SK-N-SH (cell line): Measurements from ENCODE around the gene OPA1. TPM values are rescaled to one million over a fixed set of nuclear protein-coding genes. Genes with fewer than 3 reads are reported as not detected.

ENCODE experiments used
- CTCF ChIA-PET: fragments of 300-600, 350-600 bp; formaldehyde crosslinking; extraction: SDS; loops from one replicate; lab custom pipeline; 2021; lab: Yijun Ruan, JAX
- POLR2A ChIA-PET: fragments of 350-600 bp; sonication (Branson Sonifier 250); formaldehyde crosslinking; extraction: SDS; loops from one replicate; lab custom pipeline; 2020; ENCODE audit warnings: antibody characterized with exemption, inconsistent platforms; lab: Yijun Ruan, JAX
- DNase-seq: peaks from one replicate; pipeline ENCODE4 v3.0.0; 2012
- H2AFZ ChIP-seq: fragments of 200-600 bp; sonication (generic); 2 replicates; pipeline ENCODE4 v1.8.1; 2016; ENCODE audit warnings: antibody characterized with exemption, mild to moderate bottlenecking, low read depth
- H3F3A ChIP-seq: fragments of 200-600 bp; sonication (generic); replicated peaks from 2 replicates; pipeline ENCODE3; 2016; ENCODE audit warnings: antibody characterized with exemption, mild to moderate bottlenecking; ENCODE audit not compliant: insufficient read depth
- H3K27ac ChIP-seq, 2 experiments: fragments of 200-500 bp in 1 of 2; fragments of 200-600 bp in 1 of 2; sonication (Bioruptor generic) in 1 of 2; sonication (generic), shearing (Covaris generic) in 1 of 2; 2 replicates each; pipeline versions ENCODE4 v1.5.1 to v1.6.1; 2014 to 2016; ENCODE audit warnings: low read depth in 2 of 2, inconsistent platforms in 1 of 2, low read length in 1 of 2, mild to moderate bottlenecking in 1 of 2, mixed read lengths in 1 of 2
- H3K27me3 ChIP-seq: fragments of 200-600 bp; sonication (generic), shearing (Covaris generic); 2 replicates; pipeline ENCODE4 v1.6.1; 2016; ENCODE audit warnings: mixed run types; ENCODE audit not compliant: insufficient read depth
- H3K36me3 ChIP-seq, 2 experiments: fragments of 200-500 bp in 1 of 2; fragments of 200-600 bp in 1 of 2; sonication (Bioruptor generic) in 1 of 2; sonication (generic) in 1 of 2; replicated peaks in 1 of 2; 2 replicates each; pipeline versions ENCODE3 to v1.5.1; 2014 to 2016; ENCODE audit warnings: low read length in 1 of 2, mild to moderate bottlenecking in 1 of 2; ENCODE audit not compliant: insufficient read depth in 2 of 2, control insufficient read depth in 1 of 2
- H3K4me1 ChIP-seq, 2 experiments: fragments of 200-500 bp in 1 of 2; fragments of 200-600 bp in 1 of 2; sonication (Bioruptor generic) in 1 of 2; sonication (generic), shearing (Covaris generic) in 1 of 2; 2 replicates each; pipeline versions ENCODE4 v1.5.1 to v1.6.1; 2014 to 2016; ENCODE audit warnings: low read depth in 1 of 2, low read length in 1 of 2, mixed run types in 1 of 2; ENCODE audit not compliant: insufficient read depth in 2 of 2, control insufficient read depth in 1 of 2
- H3K4me2 ChIP-seq: fragments of 200-600 bp; sonication (generic), shearing (Covaris generic); 2 replicates; pipeline ENCODE4 v1.6.1; 2017; ENCODE audit warnings: mixed run types
- H3K4me3 ChIP-seq, 2 experiments: fragments of 200-500 bp in 1 of 2; fragments of 200-600 bp in 1 of 2; sonication (Bioruptor generic) in 1 of 2; sonication (generic), shearing (Covaris generic) in 1 of 2; 2 replicates each; pipeline versions ENCODE4 v1.5.1 to v1.8.1; 2014 to 2016; ENCODE audit warnings: low read depth in 2 of 2, inconsistent platforms in 1 of 2, low read length in 1 of 2, mild to moderate bottlenecking in 1 of 2, mixed read lengths in 1 of 2, moderate library complexity in 1 of 2
- H3K79me2 ChIP-seq: fragments of 200-600 bp; sonication (generic); 2 replicates; pipeline ENCODE4 v1.8.1; 2017; ENCODE audit warnings: mild to moderate bottlenecking; ENCODE audit not compliant: insufficient read depth
- H3K9ac ChIP-seq: fragments of 200-600 bp; sonication (generic); 2 replicates; pipeline ENCODE4 v1.6.1; 2017; ENCODE audit warnings: mixed run types
- H3K9me2 ChIP-seq: fragments of 200-600 bp; sonication (generic); 2 replicates; pipeline ENCODE4 v1.6.1; 2017; ENCODE audit warnings: mixed run types
- H3K9me3 ChIP-seq: fragments of 200-600 bp; sonication (generic); 2 replicates; pipeline ENCODE4 v1.6.1; 2017; ENCODE audit warnings: mixed run types, mild to moderate bottlenecking, moderate library complexity
- H4K20me1 ChIP-seq: fragments of 200-600 bp; sonication (generic); 2 replicates; pipeline ENCODE4 v1.6.1; 2017; ENCODE audit warnings: mild to moderate bottlenecking, mixed run types; ENCODE audit not compliant: insufficient read depth
- CHD2 ChIP-seq: fragments of 150-350 bp; IDR thresholded peaks from 2 replicates; pipeline ENCODE4 v1.6.1; 2018; ENCODE audit warnings: low read length; ENCODE audit not compliant: partially characterized antibody
- ELF1 ChIP-seq: IDR thresholded peaks from 2 replicates; pipeline ENCODE4 v1.4.0; 2012
- FOSL2 ChIP-seq: IDR thresholded peaks from 2 replicates; pipeline ENCODE4 v1.4.0; 2012; ENCODE audit warnings: low read depth, mild to moderate bottlenecking, moderate library complexity, borderline replicate concordance
- FOXJ3 ChIP-seq: sonication (generic); formaldehyde crosslinking; IDR thresholded peaks from 2 replicates; pipeline ENCODE4 v1.5.1; 2020; ENCODE audit warnings: mild to moderate bottlenecking, missing genetic modification reagents
- FOXM1 ChIP-seq: IDR thresholded peaks from 2 replicates; pipeline ENCODE4 v1.4.0; 2012; ENCODE audit warnings: low read depth, mild to moderate bottlenecking
- GABPA ChIP-seq: IDR thresholded peaks from 2 replicates; pipeline ENCODE4 v1.4.0; 2012; ENCODE audit warnings: low read depth, mild to moderate bottlenecking
- IRF3 ChIP-seq: fragments of 150-350 bp; IDR thresholded peaks from 2 replicates; pipeline ENCODE4 v1.6.1; 2016; ENCODE audit warnings: mild to moderate bottlenecking, low read depth, low read length
- MAX ChIP-seq: IDR thresholded peaks from 2 replicates; pipeline ENCODE4 v1.4.0; 2012; ENCODE audit warnings: low read depth
- NRF1 ChIP-seq: IDR thresholded peaks from 2 replicates; pipeline ENCODE4 v1.6.1; 2012; ENCODE audit warnings: low read depth, mild to moderate bottlenecking, low read length
- POLR2AphosphoS5 ChIP-seq: IDR thresholded peaks from 2 replicates; pipeline ENCODE4 v1.6.1; 2012; ENCODE audit warnings: low read depth, low read length
- RFX5 ChIP-seq: IDR thresholded peaks from 2 replicates; pipeline ENCODE4 v1.6.1; 2012; ENCODE audit warnings: mild to moderate bottlenecking, improper control_type of control experiment, low read length
- SIN3A ChIP-seq: IDR thresholded peaks from 2 replicates; pipeline ENCODE4 v1.6.1; 2012; ENCODE audit warnings: low read depth, mild to moderate bottlenecking, low read length, moderate library complexity, borderline replicate concordance
- SMC3 ChIP-seq: IDR thresholded peaks from 2 replicates; pipeline ENCODE4 v1.6.1; 2012; ENCODE audit warnings: low read depth, low read length, improper control_type of control experiment
- TAF1 ChIP-seq: IDR thresholded peaks from 2 replicates; pipeline ENCODE4 v1.6.1; 2012; ENCODE audit warnings: low read depth, mild to moderate bottlenecking, low read length, moderate library complexity, borderline replicate concordance
- TEAD4 ChIP-seq: IDR thresholded peaks from 2 replicates; pipeline ENCODE4 v1.4.0; 2012; ENCODE audit warnings: mild to moderate bottlenecking, borderline replicate concordance; ENCODE audit not compliant: insufficient read depth
- USF1 ChIP-seq: IDR thresholded peaks from 2 replicates; pipeline ENCODE4 v1.4.0; 2012; ENCODE audit warnings: low read depth, borderline replicate concordance
- USF2 ChIP-seq: fragments of 150-350 bp; IDR thresholded peaks from 2 replicates; pipeline ENCODE4 v1.6.1; 2017; ENCODE audit warnings: antibody characterized with exemption, low read length, low read depth, borderline replicate concordance
- YY1 ChIP-seq: IDR thresholded peaks from 2 replicates; pipeline ENCODE4 v1.4.0; 2012; ENCODE audit warnings: low read depth, mild to moderate bottlenecking
- WGBS: methylation state at CpG from one replicate; pipeline ENCODE4 v1.1.6; 2017; ENCODE audit warnings: low lambda C conversion rate; 5-methylcytosine and 5-hydroxymethylcytosine counted together
- polyA plus RNA-seq, 3 experiments: library from polyadenylated mRNA; depleted of rRNA; stranded (reverse); fragments of >200 nt; gene quantifications; 2 replicates each; pipeline ENCODE4 v1.2.3, GENCODE V29; 2012

Gene OPA1
- polyA plus RNA-seq, 1 of the 3 experiments (the other 2 are of a cell fraction): 11.4 TPM

- CTCF ChIA-PET: interaction anchor here (0.7 kb wide), 1 partner anchor 24 kb away, joined by 3 read pairs; no protein-coding TSS in a partner anchor
- H3K4me2 ChIP-seq: no peak overlapping the region
- H3K27ac ChIP-seq: no peak overlapping the region
- no peaks in the 10 kb centered on the region for H4K20me1 ChIP-seq
- no peaks in the 10 kb centered on the region for H3K9me3 ChIP-seq
- H3K79me2 ChIP-seq: no peaks in the 10 kb centered on the region
- H3K9ac ChIP-seq: no peak overlapping the region
- no peaks in the 10 kb centered on the region for H3K27me3 ChIP-seq
- H3K4me1 ChIP-seq: no peaks in the 10 kb centered on the region
- POLR2A ChIA-PET: no interaction called here
- DNase-seq: no peak
- 71% methylated on average over 8 of the region's 8 CpGs for WGBS
- no peaks in the 10 kb centered on the region for H3K36me3 ChIP-seq
- TF ChIP-seq MAX (no peak), IRF3 (no peak), FOXJ3 (CRISPR knock-in tag) (no peak), ELF1 (no peak), SIN3A (no peak), USF1 (no peak), NRF1 (no peak), FOSL2 (no peak), YY1 (no peak), CHD2 (no peak), USF2 (no peak), SMC3 (no peak), FOXM1 (no peak), POLR2AphosphoS5 (no peak), TAF1 (no peak), TEAD4 (no peak), RFX5 (no peak), GABPA (no peak)
- H3K4me3 ChIP-seq: no peak overlapping the region
- H3K9me2 ChIP-seq: no peaks in the 10 kb centered on the region
- no peak overlapping the region for H2AFZ ChIP-seq
- H3F3A ChIP-seq: no peaks in the 10 kb centered on the region
Observed at GRCh38 chr3:193711166-193711485, 118.1 kb downstream of the OPA1 start.
